ENCODE results near the gene KRTAP4-12.

DNA sequence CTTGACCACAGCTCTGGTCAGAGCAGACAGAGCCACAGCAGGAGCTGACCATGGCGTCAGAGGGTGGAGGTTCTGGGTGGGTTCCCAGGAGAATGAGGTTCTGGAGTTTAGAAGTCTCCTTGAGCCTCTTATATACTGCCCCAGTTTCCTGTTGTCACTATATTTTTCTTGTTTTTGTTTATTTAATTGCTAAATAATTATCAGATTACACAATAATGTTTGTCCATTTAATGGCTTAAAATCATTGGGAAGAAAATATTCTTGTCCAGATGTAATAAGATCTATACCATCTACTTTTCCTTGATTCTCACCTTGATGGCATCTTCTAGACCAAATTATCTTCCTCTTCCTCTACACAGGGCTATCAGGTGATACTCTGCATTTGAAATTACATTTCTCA, 44.1 kb upstream of the KRTAP4-12 start, which contains the start of gene KRTAP4-3:
- TF ChIP-seq CTCF (IDR thresholded peaks at IDR 0.05) (no peak), POLR2A (IDR thresholded peaks at IDR 0.05) (no peak), POLR2AphosphoS5 (IDR thresholded peaks at IDR 0.05) (no peak), EP300 (IDR thresholded peaks at IDR 0.05) (no peak)

Data from suprapubic skin (tissue), 4 donors.